Spleen (tissue), 11 donors: ENCODE measurements around the gene RAB7A. TPM values are rescaled to one million over a fixed set of nuclear protein-coding genes. Genes with fewer than 3 reads are reported as not detected.
A peak's percentile ranks its signal among the peaks of the same experiment; 100 is the strongest.

Source experiments
- DNase-seq: peaks from one replicate; pipeline ENCODE4 v3.0.0-alpha.2; 2020
- H3K27ac ChIP-seq, 8 donors: fragments of 200-600 bp; sonication (generic) in 7 of 8; 1 replicate in 4 of 8; 2 replicates in 4 of 8; pipeline versions ENCODE4 v1.5.0 to v1.8.0; 2016 to 2021; ENCODE audit warnings: inconsistent platforms in 4 of 8, mild to moderate bottlenecking in 4 of 8, moderate library complexity in 1 of 8
- H3K27me3 ChIP-seq, 7 donors: fragments of 200-600 bp; sonication (generic) in 6 of 7; replicated peaks in 1 of 7; 1 replicate in 4 of 7; 2 replicates in 3 of 7; pipeline versions ENCODE4 v1.5.0 to v1.8.0; 2016 to 2021; ENCODE audit warnings: inconsistent platforms in 3 of 7, mild to moderate bottlenecking in 1 of 7
- H3K36me3 ChIP-seq, 6 donors: fragments of 200-600 bp; sonication (generic) in 5 of 6; 1 replicate in 4 of 6; 2 replicates in 2 of 6; pipeline versions ENCODE4 v1.5.0 to v1.8.0; 2016 to 2021; ENCODE audit warnings: inconsistent platforms in 2 of 6
- H3K4me1 ChIP-seq, 6 donors: fragments of 200-600 bp; sonication (generic) in 5 of 6; 1 replicate in 3 of 6; 2 replicates in 3 of 6; pipeline versions ENCODE4 v1.5.0 to v1.8.0; 2016 to 2021; ENCODE audit warnings: inconsistent platforms in 3 of 6
- H3K4me3 ChIP-seq, 8 donors: fragments of 200-600 bp; sonication (generic) in 7 of 8; 1 replicate in 4 of 8; 2 replicates in 4 of 8; pipeline versions ENCODE4 v1.5.0 to v1.8.0; 2016 to 2021; ENCODE audit warnings: inconsistent platforms in 4 of 8, mild to moderate bottlenecking in 4 of 8, moderate library complexity in 2 of 8
- H3K9me3 ChIP-seq, 8 donors: fragments of 200-600 bp; sonication (generic) in 7 of 8; 1 replicate in 4 of 8; 2 replicates in 4 of 8; pipeline versions ENCODE4 v1.5.0 to v1.8.0; 2016 to 2021; ENCODE audit warnings: inconsistent platforms in 4 of 8
- POLR2A ChIP-seq, 3 donors: fragments of 450-650 bp; IDR thresholded peaks; one replicate each; pipeline ENCODE4 v1.5.1; 2017; ENCODE audit warnings: antibody characterized with exemption in 3 of 3, mild to moderate bottlenecking in 1 of 3
- POLR2AphosphoS5 ChIP-seq, 3 donors: sonication (generic); formaldehyde crosslinking; IDR thresholded peaks; one replicate each; pipeline ENCODE4 v1.5.1; 2017; ENCODE audit warnings: antibody characterized with exemption in 3 of 3
- WGBS, 5 donors: extraction: QIAGEN DNeasy Blood & Tissue Kit in 3 of 5; methylation state at CpG; one replicate each; pipeline versions ENCODE4 v1.1.5 to v1.1.7; 2013 to 2018; 5-methylcytosine and 5-hydroxymethylcytosine counted together
- intact Hi-C: fragments of 100-400 bp; cut with DNase I; formaldehyde crosslinking; loops from one replicate; pipeline ENCODE4 v1.15.0; 2023; ENCODE audit warnings: low total_unique reads
- polyA plus RNA-seq, 3 donors: library from polyadenylated mRNA; stranded (reverse); fragments of 200-250 nt; gene quantifications; one replicate each; pipeline ENCODE4 v1.2.1, GENCODE V29; 2013
- total RNA-seq, 7 donors: library from RNA; depleted of rRNA in 3 of 7; stranded (reverse); fragments of >200 nt in 3 of 7; fragmentation: NEBNext Ultra II Directional in 4 of 7; extraction: Animal tissue kit (Norgen Biotek cat#: 25700) in 4 of 7; gene quantifications; one replicate each; pipeline versions ENCODE4 v1.1.0 to v1.2.1, GENCODE V29; 2016 to 2021
- TF ChIP-seq, protein P1 (sequence below), 11 experiments: fragments of 200-600 bp in 7 of 11; fragments of 450-650 bp in 4 of 11; sonication (generic) in 4 of 11; IDR thresholded peaks in 8 of 11; conservative IDR thresholded peaks in 3 of 11; 1 replicate in 7 of 11; 2 replicates in 4 of 11; pipeline versions ENCODE4 v1.4.0 to v1.8.0; 2016 to 2021; ENCODE audit warnings: antibody characterized with exemption in 11 of 11, inconsistent platforms in 4 of 11, mild to moderate bottlenecking in 1 of 11
- donor health status: healthy with polysubstance abuse.
- donor health status: DM: no; HTN: no; CAD: no; lungs with moderate emphysema.
- donor health status: DM: no; HTN: no; CAD: no.
- donor health status: Bipolar disorder and iron deficiency.
- donor health status: healthy.
- donor health status: DM: no; HTN: no; CAD: no.
- donor health status: DM: yes; HTN: yes; CAD: no.

RAB7A gene
- total and polyA plus RNA-seq, 10 donors, result 82.3 to 227 (median 150) TPM

DNA sequence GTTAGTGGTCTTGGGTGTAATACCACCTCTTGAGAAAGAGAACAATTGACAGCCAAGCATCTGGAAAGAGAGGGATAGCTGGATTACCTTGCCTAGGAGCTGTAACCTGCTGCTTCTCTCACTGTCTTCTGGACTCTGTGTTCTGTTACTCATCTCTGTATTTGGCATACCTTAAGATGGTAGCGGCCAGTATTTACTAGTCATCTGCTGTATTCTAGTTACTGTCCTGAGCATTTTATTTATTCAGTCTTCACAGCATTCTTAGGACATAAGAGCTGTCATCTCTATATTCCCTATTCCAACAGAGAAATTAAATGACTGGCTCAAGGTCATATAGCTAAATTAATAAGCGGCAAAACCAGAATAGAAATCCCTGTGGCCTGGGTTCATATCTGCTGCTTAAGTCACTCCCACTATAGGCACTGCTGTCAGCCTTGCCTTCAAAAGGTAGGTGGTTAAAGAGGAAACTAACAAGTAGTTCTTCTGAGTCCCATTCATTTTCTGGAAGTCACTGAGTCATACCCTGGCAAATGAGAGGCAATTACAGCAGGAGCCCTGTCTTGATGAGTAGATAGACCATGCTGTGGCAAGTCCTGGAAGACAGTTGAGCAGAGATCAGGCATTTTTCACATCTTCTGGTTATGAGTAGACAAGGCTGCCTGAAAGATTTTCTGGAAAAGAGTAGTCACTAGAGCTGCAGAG lies 68.2 kb downstream of the RAB7A start:
- H3K36me3 ChIP-seq, result peaks cover 0 to 35% (median 32%) of the 10 kb centered on the region in 6 donors
- no peaks in the 10 kb centered on the region for H3K27me3 ChIP-seq
- DNase-seq, result no peak
- intact Hi-C loops, result no loop called here
- H3K4me3 ChIP-seq, result no peak overlapping the region
- no peaks in the 10 kb centered on the region for H3K9me3 ChIP-seq
- H3K27ac ChIP-seq, result peak overlapping the region in 5 of 8 donors; percentile 28 to 65 (median 52)
- WGBS, 5 donors, result 89 to 95% (median 91%) methylated on average over 2 of the region's 2 CpGs
- TF ChIP-seq POLR2A (IDR thresholded peaks at IDR 0.05) (no peak), POLR2AphosphoS5 (IDR thresholded peaks at IDR 0.05) (no peak)
- TF ChIP-seq, protein P1, sequence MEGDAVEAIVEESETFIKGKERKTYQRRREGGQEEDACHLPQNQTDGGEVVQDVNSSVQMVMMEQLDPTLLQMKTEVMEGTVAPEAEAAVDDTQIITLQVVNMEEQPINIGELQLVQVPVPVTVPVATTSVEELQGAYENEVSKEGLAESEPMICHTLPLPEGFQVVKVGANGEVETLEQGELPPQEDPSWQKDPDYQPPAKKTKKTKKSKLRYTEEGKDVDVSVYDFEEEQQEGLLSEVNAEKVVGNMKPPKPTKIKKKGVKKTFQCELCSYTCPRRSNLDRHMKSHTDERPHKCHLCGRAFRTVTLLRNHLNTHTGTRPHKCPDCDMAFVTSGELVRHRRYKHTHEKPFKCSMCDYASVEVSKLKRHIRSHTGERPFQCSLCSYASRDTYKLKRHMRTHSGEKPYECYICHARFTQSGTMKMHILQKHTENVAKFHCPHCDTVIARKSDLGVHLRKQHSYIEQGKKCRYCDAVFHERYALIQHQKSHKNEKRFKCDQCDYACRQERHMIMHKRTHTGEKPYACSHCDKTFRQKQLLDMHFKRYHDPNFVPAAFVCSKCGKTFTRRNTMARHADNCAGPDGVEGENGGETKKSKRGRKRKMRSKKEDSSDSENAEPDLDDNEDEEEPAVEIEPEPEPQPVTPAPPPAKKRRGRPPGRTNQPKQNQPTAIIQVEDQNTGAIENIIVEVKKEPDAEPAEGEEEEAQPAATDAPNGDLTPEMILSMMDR (IDR thresholded peaks at IDR 0.05 in 8 of 11, conservative IDR thresholded peaks at IDR 0.05 in 3 of 11), result no peak
- peaks cover 33 to 65% (median 48%) of the 10 kb centered on the region in 6 donors for H3K4me1 ChIP-seq

DNA sequence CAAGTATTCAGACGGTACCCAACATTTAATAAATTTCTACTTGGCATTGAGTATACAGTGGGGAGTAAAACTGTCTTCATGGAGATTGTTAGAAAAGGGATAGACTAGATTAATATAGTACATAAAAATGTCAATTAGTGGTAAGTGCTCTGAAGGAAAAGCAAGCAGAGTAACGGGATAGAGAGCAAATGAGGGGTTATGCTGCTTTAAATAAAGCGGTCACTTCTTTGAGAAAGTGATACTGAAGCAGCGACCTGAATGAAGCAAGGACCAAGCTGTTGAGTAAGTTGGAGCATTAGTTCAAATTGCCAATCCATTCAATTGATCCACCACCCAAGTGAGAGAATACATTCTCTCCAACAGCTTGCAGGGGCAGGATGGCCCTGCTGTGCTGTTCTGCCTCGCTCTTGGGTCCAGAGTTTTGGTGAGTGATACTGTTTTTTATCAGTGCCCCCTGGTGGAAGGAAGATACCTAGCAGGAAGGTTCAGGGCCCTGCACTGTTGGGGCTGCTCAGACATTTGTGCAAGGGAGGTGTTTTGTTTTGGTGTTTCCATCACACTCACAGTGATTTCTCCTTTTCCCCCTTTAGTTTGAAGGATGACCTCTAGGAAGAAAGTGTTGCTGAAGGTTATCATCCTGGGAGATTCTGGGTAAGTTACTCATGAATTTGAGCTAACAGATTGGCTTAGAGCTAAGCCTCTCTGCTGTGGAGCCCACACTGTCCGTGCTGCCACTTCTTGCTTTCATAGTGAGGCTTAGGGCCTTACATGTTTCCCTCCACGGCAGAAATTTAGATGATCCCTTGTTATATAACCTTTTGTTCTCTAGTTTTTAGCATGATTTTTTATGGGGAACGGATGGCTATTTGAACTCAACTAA lies 69.0 kb downstream of the RAB7A start:
- Histone ChIP-seq H3K27me3 (no peaks in the 10 kb centered on the region), H3K4me1 (peaks cover 25 to 65% (median 43%) of the 10 kb centered on the region in 6 donors), H3K27ac (peak overlapping the region in 6 of 8 donors; percentile 28 to 65 (median 48)), H3K4me3 (no peak overlapping the region), H3K36me3 (peaks cover 0 to 43% (median 40%) of the 10 kb centered on the region in 6 donors), H3K9me3 (no peaks in the 10 kb centered on the region)
- peak; percentile 78 for DNase-seq
- intact Hi-C loops, result no loop called here
- 58 to 70% (median 60%) methylated on average over 8 of the region's 8 CpGs for WGBS, 5 donors
- no peak for TF ChIP-seq POLR2A (IDR thresholded peaks at IDR 0.05)
- peak in 1 of 3 donors; percentile 67 for TF ChIP-seq POLR2AphosphoS5 (IDR thresholded peaks at IDR 0.05)
- TF ChIP-seq, protein P1 (IDR thresholded peaks at IDR 0.05 in 8 of 11, conservative IDR thresholded peaks at IDR 0.05 in 3 of 11), result peak; percentile 78 to 96 (median 88)

DNA sequence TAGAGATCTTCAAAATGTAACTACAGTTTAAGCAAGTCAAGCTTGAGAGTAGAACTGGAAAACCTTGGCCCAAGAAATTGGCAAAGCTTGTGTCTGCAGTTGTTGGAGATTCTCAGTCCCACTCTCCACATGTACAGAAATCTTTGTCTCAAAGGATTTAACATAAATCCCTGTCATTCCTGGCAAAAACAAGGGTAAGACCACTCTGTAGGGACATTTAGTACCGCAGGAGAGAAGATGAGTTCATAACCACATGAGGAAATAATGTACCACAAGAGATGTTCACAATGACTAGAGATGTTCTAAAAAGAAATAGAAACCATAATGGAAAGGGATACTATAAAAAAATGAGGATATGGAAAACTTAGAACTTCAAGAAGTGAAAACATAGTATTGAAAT lies 73.7 kb downstream of the RAB7A start:
- Histone ChIP-seq H3K36me3 (peaks cover 0 to 66% (median 48%) of the 10 kb centered on the region in 6 donors), H3K27ac (peak overlapping the region in 2 of 8 donors; percentile 29 to 45), H3K9me3 (no peaks in the 10 kb centered on the region), H3K27me3 (no peaks in the 10 kb centered on the region), H3K4me1 (peaks cover 11 to 65% (median 37%) of the 10 kb centered on the region in 6 donors), H3K4me3 (no peak overlapping the region)
- no peak for DNase-seq
- TF ChIP-seq, protein P1 (IDR thresholded peaks at IDR 0.05 in 8 of 11, conservative IDR thresholded peaks at IDR 0.05 in 3 of 11), result no peak
- no peak for TF ChIP-seq POLR2A (IDR thresholded peaks at IDR 0.05)
- no peak for TF ChIP-seq POLR2AphosphoS5 (IDR thresholded peaks at IDR 0.05)
- intact Hi-C loops, result loop anchor here (5.0 kb wide), 1 partner anchor 117 kb away; no protein-coding TSS in a partner anchor
- 36 to 62% (median 46%) methylated on average over 1 of the region's 1 CpG for WGBS, 5 donors
